Keratinocyte (primary cell): Measurements from ENCODE around the gene SMARCC2. TPM values are rescaled to one million over a fixed set of nuclear protein-coding genes. Genes with fewer than 3 reads are reported as not detected.

Source experiments
- DNase-seq: peaks from one replicate; pipeline ENCODE4 v3.0.0-alpha.2; 2011; ENCODE audit warnings: low read depth, missing footprints, low spot score
- FAIRE-seq: peaks from 2 replicates; lab custom pipeline; 2011; peaks lifted over from hg19 to GRCh38; lab: Jason Lieb, UNC
- H2AFZ ChIP-seq: 2 replicates; pipeline ENCODE4 v1.6.0; 2012; ENCODE audit warnings: low read length, control low read depth, inconsistent platforms; ENCODE audit not compliant: control insufficient read depth
- H3K27ac ChIP-seq: 2 replicates; pipeline ENCODE4 v1.5.1; 2011; ENCODE audit warnings: low read length; ENCODE audit not compliant: control insufficient read depth, insufficient read depth
- H3K27me3 ChIP-seq: 3 replicates; pipeline ENCODE4 v1.6.0; 2011; ENCODE audit warnings: low read length; ENCODE audit not compliant: control insufficient read depth, insufficient read depth; ENCODE audit errors: extremely low read depth
- H3K36me3 ChIP-seq, 2 experiments: 2 replicates in 1 of 2; 3 replicates in 1 of 2; pipeline ENCODE4 v1.5.1; 2011; ENCODE audit warnings: low read length in 2 of 2, mild to moderate bottlenecking in 1 of 2; ENCODE audit not compliant: control insufficient read depth in 2 of 2, insufficient read depth in 2 of 2; ENCODE audit errors: extremely low read depth in 1 of 2
- H3K4me1 ChIP-seq: 3 replicates; pipeline ENCODE4 v1.5.1; 2011; ENCODE audit warnings: low read length; ENCODE audit not compliant: control insufficient read depth, insufficient read depth; ENCODE audit errors: extremely low read depth
- H3K4me2 ChIP-seq: 3 replicates; pipeline ENCODE4 v1.6.0; 2011; ENCODE audit warnings: low read depth, low read length; ENCODE audit not compliant: control insufficient read depth, insufficient read depth; ENCODE audit errors: extremely low read depth
- H3K4me3 ChIP-seq, 3 experiments: fragments of 200-600 bp in 1 of 3; sonication (generic) in 1 of 3; 2 replicates in 2 of 3; 3 replicates in 1 of 3; pipeline ENCODE4 v1.5.1; 2011 to 2016; ENCODE audit warnings: low read length in 3 of 3, mild to moderate bottlenecking in 3 of 3, control low read depth in 2 of 3, inconsistent platforms in 1 of 3, low read depth in 1 of 3, mixed read lengths in 1 of 3, mixed run types in 1 of 3, moderate library complexity in 1 of 3; ENCODE audit not compliant: control insufficient read depth in 2 of 3, insufficient read depth in 2 of 3; ENCODE audit errors: extremely low read depth in 1 of 3
- H3K79me2 ChIP-seq: 2 replicates; pipeline ENCODE4 v1.6.0; 2012; ENCODE audit warnings: low read length; ENCODE audit not compliant: control insufficient read depth, insufficient read depth
- H3K9ac ChIP-seq: 3 replicates; pipeline ENCODE4 v1.6.0; 2011; ENCODE audit warnings: low read length; ENCODE audit not compliant: control insufficient read depth, insufficient read depth; ENCODE audit errors: extremely low read depth
- H3K9me1 ChIP-seq: 3 replicates; pipeline ENCODE4 v1.6.0; 2011; ENCODE audit warnings: low read length; ENCODE audit not compliant: control insufficient read depth, insufficient read depth; ENCODE audit errors: extremely low read depth
- H3K9me3 ChIP-seq: 2 replicates; pipeline ENCODE4 v1.5.1; 2012; ENCODE audit warnings: low read depth, low read length; ENCODE audit not compliant: control insufficient read depth
- H4K20me1 ChIP-seq: 3 replicates; pipeline ENCODE4 v1.6.0; 2011; ENCODE audit warnings: low read length; ENCODE audit not compliant: control insufficient read depth, insufficient read depth; ENCODE audit errors: extremely low read depth
- EZH2 ChIP-seq: IDR thresholded peaks from one replicate; pipeline ENCODE4 v1.6.1; 2012; ENCODE audit warnings: inconsistent platforms, mild to moderate bottlenecking, low read length, moderate library complexity
- dilution Hi-C: fragments of 300-500 bp; cut with MboI; formaldehyde crosslinking; loops from one replicate; pipeline ENCODE4 v1.7.0; 2020; ENCODE audit warnings: low sequenced_read_pairs; ENCODE audit not compliant: extremely low pct_ligation_motif_present
- polyA plus RNA-seq, 5 experiments: library from polyadenylated mRNA; depleted of rRNA in 3 of 5; stranded (reverse) in 3 of 5; stranded (forward) in 1 of 5; unstranded in 1 of 5; fragments of >200 nt; gene quantifications; 1 replicate in 1 of 5; 2 replicates in 3 of 5; 3 replicates in 1 of 5; pipeline versions ENCODE4 v1.2.1 to v1.2.3, GENCODE V29; 2011 to 2012; ENCODE audit warnings: missing spikeins in 2 of 5, low read depth in 1 of 5, low replicate concordance in 1 of 5
- TF ChIP-seq, protein P1 (sequence below), 3 experiments: IDR thresholded peaks in 1 of 3; conservative IDR thresholded peaks in 1 of 3; optimal IDR thresholded peaks in 1 of 3; 2 replicates in 2 of 3; 3 replicates in 1 of 3; pipeline versions ENCODE3 to v1.5.1; 2011; ENCODE audit warnings: low read length in 3 of 3, mild to moderate bottlenecking in 3 of 3, moderate library complexity in 2 of 3, control low read depth in 1 of 3, inconsistent platforms in 1 of 3; ENCODE audit not compliant: insufficient read depth in 2 of 3; ENCODE audit errors: extremely low read depth in 1 of 3

SMARCC2 gene
- polyA plus RNA-seq, 1 donor (not counting 4 experiments of a cell fraction or from before 2014, with no cell fraction given), result 32.5 TPM

DNA sequence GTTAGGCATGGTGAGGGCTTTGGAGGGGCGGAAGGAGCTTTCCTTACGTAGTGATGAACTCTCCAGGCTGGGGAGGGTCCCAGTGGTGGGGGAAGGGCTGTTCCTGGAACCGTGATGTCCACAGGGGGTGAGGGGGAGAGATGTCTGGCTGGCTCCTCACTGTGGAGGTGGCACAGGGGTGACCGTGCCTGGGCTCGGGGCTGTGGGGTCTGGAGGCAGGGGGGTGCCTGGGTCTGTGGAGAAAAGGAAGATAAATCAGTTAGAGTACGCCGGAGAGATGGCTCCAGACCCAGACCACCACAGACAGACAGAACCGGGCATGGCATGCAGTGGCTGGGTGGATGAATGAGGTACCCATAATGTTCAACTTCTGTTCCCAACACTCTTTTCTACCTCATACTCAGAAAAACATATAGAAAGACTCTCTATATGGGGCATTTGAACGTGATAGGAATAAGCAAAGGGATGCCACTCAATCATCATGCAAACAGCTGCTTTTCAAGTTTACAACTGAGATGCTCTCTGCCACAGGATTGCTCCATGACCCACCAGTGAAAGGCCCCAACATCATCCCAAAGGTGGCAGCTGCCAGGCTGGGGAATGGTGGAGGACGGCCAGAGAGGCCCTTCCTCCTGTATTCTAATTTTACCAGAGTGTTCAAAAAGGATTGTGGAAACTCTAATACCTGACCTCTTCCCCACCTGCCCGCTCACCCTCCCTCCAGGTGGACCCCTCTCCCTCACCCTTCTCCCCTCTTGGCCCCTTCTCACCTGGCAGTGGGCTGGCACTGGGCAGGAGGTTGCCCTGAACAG is 25.5 kb downstream of the SMARCC2 start:
- no peaks in the 10 kb centered on the region for H3K9me1 ChIP-seq
- no peaks in the 10 kb centered on the region for H3K27me3 ChIP-seq
- no peak overlapping the region for H3K9ac ChIP-seq
- no peak overlapping the region for H3K4me3 ChIP-seq
- H3K4me1 ChIP-seq, result peaks cover 22% of the 10 kb centered on the region
- H3K4me2 ChIP-seq, result no peak overlapping the region
- H4K20me1 ChIP-seq, result peaks cover 21% of the 10 kb centered on the region
- dilution Hi-C loops, result no loop called here
- H3K27ac ChIP-seq, result no peak overlapping the region
- TF ChIP-seq, protein P1, sequence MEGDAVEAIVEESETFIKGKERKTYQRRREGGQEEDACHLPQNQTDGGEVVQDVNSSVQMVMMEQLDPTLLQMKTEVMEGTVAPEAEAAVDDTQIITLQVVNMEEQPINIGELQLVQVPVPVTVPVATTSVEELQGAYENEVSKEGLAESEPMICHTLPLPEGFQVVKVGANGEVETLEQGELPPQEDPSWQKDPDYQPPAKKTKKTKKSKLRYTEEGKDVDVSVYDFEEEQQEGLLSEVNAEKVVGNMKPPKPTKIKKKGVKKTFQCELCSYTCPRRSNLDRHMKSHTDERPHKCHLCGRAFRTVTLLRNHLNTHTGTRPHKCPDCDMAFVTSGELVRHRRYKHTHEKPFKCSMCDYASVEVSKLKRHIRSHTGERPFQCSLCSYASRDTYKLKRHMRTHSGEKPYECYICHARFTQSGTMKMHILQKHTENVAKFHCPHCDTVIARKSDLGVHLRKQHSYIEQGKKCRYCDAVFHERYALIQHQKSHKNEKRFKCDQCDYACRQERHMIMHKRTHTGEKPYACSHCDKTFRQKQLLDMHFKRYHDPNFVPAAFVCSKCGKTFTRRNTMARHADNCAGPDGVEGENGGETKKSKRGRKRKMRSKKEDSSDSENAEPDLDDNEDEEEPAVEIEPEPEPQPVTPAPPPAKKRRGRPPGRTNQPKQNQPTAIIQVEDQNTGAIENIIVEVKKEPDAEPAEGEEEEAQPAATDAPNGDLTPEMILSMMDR (optimal IDR thresholded peaks at IDR 0.05 in 1 of 3, IDR thresholded peaks at IDR 0.05 in 1 of 3, conservative IDR thresholded peaks at IDR 0.05 in 1 of 3; ENCODE audit: extremely low read depth in 1 of 3, insufficient read depth in 2 of 3, low read length in 3 of 3), result no peak
- no peak for TF ChIP-seq EZH2
- no peak for DNase-seq
- no peaks in the 10 kb centered on the region for H3K9me3 ChIP-seq
- H3K79me2 ChIP-seq, result peaks cover 22% of the 10 kb centered on the region
- peaks cover 41 to 43% of the 10 kb centered on the region in 2 experiments for H3K36me3 ChIP-seq
- no peak overlapping the region for H2AFZ ChIP-seq
- FAIRE-seq, result no peak

DNA sequence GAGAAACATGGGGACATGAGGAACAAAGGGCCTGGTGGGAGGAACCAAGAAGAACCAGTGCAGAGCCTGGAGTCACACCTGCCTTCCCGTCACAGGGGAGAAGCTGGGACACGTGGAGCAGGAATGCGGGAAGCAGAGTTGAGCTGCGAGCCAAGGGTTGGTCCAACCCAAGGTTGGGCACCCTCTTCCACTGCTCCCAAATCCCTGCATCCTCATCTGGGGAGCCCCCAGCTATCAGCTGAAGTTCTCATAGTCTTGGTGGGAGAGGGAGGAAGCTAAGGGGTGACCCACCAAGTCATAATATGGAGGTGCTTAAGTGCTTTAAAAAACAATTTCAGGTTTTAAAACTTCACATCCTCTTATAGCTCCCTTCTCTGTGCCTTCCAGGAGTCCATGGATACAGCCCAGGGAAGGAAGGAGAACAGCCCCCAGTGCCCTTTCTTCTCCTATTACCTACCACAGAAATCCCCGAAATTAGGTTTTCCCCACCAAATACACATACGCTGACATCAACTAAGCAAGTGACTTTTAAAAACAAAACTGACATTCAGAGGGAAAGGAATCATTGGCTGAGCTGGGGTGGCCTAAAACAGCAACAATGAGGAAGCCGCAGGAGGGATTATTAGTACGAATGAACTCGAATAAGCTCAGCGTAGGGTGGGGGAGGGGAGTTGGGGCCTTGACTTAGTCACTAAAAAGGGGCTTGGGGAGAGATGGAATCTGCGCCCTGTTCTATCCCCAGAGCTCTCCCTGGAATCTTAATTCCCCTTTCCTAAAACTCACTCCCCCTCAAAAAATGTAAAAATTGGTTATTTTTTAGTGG is 26.6 kb downstream of the SMARCC2 start:
- no peak for FAIRE-seq
- no peak for DNase-seq
- Histone ChIP-seq H3K27ac (no peak overlapping the region), H3K27me3 (no peaks in the 10 kb centered on the region), H3K4me3 (no peak overlapping the region), H3K9me1 (no peaks in the 10 kb centered on the region), H3K9me3 (no peaks in the 10 kb centered on the region), H3K4me2 (no peak overlapping the region), H3K36me3 (peaks cover 37 to 43% of the 10 kb centered on the region in 2 experiments), H2AFZ (no peak overlapping the region), H3K4me1 (peaks cover 22% of the 10 kb centered on the region), H4K20me1 (peaks cover 21% of the 10 kb centered on the region), H3K79me2 (peaks cover 28% of the 10 kb centered on the region), H3K9ac (no peak overlapping the region)
- dilution Hi-C loops, result no loop called here
- TF ChIP-seq, protein P1 (optimal IDR thresholded peaks at IDR 0.05 in 1 of 3, IDR thresholded peaks at IDR 0.05 in 1 of 3, conservative IDR thresholded peaks at IDR 0.05 in 1 of 3; ENCODE audit: extremely low read depth in 1 of 3, insufficient read depth in 2 of 3, low read length in 3 of 3), result no peak
- TF ChIP-seq EZH2, result no peak
